Measurements from ENCODE around the gene PIGL.
A peak's percentile ranks its signal among the peaks of the same experiment; 100 is the strongest.
"Not testable (repeated sequence)": the region's sequence is repeated elsewhere in the genome, so short reads cannot be mapped to it uniquely, and the experiment has no call there.

PIGL gene

DNA sequence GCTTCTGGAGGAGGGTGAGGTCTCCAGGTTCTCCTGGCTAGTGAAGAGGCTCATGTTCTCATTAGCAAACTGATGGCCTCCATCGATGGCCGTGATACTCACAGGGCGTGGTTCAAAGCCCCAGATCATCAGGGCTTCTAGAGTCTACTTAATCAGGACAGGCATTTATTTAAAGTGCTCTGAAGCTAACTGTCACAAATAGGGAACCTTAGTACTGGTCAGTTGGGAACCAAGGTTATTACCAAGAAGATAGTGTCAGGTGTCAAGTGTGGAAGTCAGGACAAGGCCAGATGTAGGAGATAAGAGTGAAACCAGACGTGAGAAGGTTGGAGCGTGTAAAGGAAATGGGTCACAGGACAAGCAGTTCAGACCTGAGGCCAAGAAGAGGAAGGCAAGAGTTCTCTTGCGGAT is 56.9 kb downstream of the PIGL start:
- DNase-seq, result no peak

DNA sequence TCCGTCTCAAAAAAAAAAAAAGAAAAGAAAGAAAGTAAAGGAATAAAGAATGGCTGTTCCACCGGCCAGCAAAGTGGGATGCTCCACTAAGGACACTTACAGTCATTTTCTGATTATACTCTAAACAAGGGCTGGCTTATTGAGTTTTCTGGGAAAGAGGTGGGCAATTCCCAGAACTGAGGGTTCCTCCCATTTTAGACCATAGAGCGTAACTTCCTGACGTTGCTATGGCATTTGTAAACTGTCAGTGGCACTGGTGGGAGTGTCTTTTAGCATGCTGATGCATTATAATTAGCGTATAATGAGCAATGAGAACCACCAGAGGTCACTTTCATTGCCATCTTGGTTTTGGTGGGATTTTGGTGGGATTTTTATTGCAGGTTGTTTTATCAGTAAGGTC is 58.0 kb downstream of the PIGL start:
- no peak for DNase-seq

DNA sequence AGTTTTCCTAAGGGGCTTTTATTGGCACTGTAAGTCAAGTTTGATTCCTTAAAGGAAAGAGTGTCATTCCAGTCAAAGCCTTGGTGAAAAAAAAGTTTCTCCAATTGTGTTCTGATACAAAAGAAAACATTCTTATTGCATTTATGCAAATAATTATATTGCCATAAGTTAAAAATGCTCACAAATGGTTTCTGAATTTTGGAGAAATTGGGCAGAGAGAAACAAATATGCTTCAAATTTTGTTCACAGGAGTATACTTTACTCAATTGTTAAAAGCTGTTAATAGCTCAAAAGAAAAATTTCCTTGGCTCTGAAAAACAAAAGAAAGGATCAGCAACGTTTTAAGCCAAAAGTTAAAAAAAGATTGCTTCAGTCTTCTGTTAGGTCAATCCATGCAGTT is 60.2 kb downstream of the PIGL start:
- DNase-seq, result no peak

DNA sequence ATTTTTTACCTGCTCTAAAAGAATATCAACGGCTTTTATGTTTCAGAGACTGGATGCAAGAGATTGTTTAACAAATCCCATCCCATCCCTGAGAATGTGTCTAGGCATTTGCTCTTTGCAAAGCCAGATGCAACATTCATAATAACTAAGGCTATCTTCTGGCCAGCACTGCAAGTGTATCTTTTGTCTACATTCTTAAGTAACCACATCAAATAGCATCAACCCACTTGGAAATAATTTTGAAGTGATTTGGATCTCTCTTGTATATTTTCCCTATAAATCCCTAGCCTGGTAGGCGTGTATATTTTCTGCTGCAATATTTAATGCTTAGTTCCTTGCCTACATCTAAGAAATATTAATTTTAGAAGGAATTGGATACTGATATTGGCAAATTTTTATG is 64.3 kb downstream of the PIGL start:
- DNase-seq, result no peak

DNA sequence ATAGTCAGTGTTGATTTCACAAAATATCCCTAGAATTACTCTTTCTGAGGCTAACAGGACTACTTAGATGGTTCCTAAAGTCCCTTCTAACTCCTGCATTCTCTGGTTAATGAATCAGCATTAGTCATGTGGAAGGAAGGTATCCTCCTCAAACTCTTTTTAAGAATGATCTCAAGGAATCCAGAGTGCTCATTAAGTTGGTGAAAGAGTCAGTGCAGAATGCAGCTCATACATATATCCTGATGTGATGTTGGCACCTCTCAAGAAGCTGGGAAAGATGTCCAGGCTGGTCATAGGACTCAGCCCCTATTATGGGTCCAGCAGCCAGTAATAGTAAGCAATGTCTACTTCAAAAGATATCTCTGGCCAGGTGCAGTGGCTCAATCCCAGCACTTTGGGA is 65.5 kb downstream of the PIGL start:
- peak in 2 of 4 experiments; percentile 17 to 19 for DNase-seq

DNA sequence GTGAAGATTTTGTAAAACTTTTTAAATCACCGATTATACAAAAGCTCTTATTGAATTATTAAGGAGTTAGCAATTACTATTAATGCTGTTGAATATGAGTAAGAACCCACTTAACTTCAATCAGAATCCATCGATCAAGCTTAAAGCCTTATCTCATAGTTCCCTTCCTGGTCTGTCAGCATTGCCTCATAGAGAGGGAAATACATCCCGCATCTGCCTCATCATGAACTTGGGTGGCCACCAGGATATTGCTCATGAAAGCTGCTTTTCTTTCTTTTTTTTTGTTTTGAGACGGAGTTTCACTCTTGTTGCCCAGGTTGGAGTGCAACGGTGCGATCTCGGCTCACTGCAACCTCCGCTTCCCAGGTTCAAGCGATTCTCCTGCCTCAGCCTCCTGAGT is 66.7 kb downstream of the PIGL start:
- peak; percentile 29 to 63 (median 48) for DNase-seq

DNA sequence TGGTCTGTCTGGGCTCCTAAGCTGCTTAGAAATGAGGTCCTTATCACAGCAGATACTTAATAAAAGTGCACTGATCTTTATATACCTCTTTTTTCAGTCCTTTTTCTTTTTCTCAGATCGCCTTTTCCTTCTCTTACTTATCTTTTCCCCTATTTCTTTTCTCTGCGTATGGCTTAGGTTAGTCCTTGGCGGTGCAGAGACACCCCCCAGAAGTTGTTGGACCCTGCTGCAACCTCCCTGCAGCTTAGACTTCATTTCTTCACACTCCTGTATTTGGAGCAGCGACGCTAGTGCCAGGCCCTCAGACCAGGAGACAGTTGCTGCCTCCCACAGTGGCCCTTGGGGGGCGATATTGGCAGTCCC is 68.6 kb downstream of the PIGL start:
- DNase-seq, result no peak

DNA sequence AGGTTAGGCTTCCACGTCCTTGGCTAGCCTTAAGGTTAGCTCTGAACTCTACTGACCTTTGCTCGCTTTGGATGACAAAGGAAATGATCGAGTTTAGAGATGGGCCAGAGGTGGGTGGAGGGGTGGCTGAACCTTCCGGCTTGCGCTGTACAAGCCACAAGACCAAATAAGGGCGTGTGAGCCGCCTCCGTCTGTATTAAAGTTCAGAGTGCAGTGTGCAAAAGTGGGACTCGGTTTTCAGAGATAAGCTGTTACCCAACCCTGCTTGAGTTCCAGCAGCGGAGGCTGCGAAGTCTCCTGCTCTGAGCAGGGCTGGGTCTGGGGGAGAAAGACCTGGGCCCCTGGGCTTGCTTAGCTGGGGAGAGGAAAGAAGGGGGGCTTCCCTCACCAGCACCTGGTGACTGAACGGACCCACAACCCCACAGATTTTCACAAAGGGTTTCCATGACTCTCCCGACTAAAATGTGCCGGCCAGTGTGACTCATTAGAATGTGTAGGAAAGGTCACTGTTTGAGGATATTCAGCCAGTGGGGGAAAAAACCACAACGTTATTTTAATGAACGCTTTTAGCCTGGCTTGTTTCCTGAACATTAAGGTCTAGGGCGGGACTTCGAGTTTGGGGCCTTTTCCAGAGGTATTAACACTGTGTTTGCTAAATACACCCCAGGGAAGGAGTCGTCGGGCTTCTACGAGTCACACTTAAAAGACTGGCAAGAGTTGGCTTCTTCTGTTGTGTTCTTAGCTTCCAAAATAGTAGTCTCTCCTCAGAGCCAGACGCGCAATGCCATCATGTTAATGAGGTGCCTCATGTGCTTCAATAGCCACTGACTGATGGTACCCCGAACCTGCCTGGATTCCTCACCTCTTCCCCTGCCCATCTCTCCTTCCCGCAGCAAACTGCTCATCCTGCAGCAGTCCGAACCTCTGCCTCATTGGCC is 69.3 kb downstream of the PIGL start:
- DNase-seq, result peak; percentile 90 to 96 (median 93)

DNA sequence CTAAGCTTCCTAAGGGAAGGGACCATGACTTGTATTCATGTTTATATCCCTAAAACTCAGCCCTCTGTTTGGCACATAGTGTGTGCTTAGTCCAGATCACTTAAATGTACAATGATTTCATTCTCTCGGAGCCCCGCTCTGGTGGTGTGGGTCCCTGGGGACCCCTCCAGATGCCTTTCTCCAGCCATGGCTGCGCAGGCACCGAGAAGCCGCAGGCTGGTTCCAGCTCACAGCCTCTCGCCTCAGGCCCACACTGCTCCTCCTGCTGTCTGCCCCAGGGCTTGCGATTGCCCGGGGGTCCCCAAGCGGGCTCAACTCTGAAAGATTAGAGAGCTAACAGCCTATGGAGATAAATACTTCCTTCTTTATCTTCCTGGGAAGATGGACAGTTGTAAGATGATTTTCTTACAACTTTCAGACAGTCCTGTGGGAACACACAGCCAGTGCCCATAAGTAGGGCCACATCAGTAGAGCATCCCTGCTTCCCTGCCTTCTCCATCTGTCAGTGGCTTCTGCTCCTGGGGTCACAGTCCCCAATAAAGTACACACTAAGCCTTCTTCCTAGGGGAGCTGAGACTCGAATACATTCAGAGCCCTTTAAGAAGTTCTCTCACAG is 70.0 kb downstream of the PIGL start:
- DNase-seq, result peak in 1 of 4 experiments; percentile 29

DNA sequence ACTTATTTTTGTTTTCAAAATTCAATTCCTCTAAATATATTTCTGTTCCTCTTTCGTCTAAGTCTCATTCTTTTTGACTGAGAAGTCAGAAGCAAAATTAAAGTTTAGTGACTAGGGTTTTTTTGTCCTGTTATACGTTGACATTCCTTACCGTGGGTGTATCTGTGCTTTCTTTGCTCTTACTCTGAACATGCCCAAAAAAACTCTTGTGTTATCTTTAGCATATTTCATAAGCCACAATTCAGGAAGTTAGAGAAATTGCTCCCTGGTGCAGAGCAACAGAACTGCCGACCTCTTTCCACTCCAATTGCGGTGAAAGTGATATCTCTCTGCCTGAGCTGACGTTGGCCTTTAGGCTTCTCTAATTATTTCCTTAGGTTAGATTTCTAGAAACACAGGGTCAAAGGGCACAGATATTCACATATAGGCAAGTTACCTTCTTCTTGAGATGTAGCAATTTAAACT is 70.6 kb downstream of the PIGL start:
- peak; percentile 65 to 92 (median 80) for DNase-seq

DNA sequence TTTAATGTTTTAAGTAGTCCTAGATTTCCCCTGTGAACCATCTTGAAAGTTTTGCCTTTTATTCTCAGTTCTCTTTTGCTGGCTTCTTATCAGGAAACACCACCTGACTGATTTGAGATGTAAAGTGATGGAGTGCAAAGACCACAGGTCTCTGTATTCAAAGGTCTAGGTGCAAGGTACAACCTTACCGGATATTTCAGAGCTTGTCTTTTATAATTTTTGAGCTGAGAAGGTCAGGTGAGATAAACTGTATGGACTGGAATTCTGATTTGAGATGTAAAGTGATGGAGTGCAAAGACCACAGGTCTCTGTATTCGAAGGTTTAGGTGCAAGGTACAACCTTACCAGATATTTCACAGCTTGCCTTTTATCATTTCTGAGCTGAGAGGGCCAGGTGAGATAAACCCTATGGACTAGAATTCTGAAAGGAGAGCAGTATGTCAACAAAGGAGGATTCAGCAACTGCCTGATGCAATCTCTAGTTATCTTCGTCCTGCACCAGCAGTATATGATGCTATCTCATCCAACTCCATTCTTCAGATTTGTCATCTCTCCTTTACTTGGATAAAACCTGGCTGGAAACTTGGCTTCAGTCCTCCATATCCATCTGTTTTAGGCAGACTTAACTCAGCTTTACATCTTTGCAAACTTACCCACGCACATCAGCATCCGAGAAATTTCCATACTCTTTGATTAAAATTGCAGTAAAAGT is 72.0 kb downstream of the PIGL start:
- no peak for DNase-seq

DNA sequence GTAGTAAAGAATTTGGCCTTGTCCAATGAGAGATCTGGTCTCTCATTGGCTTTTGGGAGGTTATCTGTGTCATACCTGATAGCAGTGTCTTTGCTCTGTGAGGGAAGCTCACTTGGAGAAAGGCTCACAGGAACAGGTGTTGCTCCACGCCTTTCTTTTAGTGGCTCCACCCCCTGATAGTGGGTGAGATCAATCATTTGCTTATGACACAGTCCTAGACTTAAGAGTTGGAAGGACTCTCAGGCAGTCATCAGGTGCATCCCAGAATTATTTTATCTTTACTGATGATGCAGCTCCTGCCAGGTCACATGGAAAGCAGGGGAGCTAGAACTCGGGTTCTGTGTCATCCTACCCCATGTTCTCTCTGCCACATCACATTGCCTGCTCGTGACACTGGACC is 76.9 kb downstream of the PIGL start:
- DNase-seq, result no peak

DNA sequence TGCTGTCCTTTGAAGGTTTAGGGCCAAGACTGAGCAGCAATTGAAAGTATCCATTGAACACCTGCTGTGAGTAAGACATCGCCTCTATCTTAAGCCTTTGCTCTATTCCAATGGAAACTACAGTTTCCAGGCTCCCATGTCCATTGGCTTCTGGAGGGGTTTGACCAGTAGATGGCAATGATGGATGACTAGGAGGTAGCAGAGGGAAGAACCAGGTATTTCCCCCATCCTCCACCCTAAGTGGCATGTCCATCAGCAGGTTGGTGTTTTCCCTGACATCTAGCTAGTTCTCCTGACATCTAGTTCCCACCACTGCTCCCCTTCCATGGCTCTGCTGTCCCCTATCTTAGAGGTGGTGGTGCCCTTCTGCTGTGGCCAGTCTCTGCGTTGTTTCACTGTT is 77.5 kb downstream of the PIGL start:
- no peak for DNase-seq

DNA sequence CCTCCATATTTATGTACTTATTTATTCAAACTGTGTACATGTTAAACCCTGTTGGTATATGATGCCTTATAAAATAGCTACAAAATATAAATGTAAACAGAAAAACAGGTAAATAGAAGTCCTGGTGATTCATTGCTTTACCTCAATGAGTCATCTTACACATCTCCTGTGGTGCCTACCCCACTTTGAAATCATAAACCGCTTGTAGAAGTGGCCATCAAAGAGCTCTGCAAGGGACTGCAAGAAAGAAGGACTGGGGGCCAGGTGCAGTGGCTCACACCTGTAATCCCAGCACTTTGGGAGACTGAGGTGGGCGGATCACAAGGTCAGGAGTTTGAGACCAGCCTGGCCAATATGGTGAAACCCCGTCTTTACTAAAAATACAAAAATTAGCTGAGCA is 79.1 kb downstream of the PIGL start:
- DNase-seq, result not testable (repeated sequence)

DNA sequence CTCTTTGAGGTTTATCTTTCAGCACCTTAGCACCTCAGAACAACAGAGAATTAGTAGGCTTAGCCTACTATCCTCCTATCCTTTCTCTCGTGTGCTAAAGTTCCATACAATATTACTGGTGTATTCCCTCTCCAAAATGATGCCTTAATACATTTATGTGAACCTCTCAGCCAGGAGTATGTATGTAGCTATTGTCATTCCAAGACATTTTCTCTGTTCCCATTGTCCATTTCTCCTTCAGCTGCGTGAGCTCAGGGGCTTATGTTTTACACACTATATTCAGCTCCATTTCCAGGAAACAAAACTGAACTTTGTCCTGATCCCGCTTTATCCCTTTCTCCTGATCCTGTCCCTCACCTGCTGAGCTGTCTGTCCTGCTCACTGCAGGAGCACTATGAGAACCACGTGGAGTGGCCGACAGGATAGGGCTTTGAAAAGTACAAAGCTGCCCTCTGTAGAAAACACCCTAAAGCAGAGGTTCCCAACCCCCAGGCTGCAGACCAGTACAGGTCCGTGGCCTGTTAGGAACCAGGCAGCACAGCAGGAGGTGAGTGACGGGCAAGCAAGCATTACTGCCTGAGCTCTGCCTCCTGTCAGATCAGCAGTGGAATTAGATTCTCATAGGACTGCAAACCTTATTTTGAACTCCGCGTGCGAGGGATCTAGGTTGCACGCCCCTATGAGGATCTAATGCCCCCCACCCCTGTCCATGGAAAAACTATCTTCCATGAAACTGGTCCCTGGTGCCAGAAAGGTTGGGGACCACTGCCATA is 80.5 kb downstream of the PIGL start:
- DNase-seq, result no peak

DNA sequence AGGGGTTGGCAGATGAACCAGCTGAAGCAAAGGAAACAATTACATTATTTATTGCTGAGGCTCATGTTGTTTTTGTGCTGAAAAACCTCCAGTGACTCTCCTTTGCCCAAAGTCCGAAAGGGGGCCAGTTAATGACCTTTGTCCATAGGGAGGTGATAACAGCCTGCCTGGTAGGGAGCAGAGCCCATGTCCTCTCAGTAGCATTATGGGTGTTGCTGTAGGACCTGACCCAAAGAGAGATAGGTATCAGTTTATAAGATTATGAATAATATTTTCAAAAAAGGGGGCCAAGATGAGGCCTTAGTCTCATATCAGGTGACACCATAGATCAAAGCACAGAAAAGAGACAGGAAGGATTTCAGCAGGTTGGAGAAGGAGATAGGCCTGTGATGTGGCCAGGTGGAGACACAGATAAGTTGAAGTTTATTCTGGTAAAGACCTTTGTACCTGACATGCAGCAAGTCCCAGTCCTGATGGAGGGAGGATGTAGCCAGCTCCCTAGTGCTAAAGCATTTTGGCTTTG is 81.2 kb downstream of the PIGL start:
- DNase-seq, result no peak

DNA sequence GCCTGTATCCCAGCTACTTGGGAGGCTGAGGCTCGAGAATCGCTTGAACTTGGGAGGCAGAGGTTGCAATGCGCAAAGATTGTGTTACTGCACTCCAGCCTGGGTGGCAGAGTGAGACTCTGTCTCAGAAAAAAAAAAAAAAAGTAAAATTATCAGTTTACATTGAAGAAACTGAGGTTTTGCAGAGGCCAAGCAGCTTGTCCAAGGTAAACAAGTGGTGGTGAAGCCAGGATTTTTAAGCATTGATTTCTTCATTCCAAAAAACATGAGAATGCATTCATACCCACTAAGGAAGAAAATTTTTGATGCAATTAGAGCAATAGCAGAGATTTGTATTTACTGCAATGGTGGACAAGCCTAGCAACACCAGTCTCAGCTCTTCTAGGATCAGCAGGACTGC is 83.5 kb downstream of the PIGL start:
- DNase-seq, result no peak

DNA sequence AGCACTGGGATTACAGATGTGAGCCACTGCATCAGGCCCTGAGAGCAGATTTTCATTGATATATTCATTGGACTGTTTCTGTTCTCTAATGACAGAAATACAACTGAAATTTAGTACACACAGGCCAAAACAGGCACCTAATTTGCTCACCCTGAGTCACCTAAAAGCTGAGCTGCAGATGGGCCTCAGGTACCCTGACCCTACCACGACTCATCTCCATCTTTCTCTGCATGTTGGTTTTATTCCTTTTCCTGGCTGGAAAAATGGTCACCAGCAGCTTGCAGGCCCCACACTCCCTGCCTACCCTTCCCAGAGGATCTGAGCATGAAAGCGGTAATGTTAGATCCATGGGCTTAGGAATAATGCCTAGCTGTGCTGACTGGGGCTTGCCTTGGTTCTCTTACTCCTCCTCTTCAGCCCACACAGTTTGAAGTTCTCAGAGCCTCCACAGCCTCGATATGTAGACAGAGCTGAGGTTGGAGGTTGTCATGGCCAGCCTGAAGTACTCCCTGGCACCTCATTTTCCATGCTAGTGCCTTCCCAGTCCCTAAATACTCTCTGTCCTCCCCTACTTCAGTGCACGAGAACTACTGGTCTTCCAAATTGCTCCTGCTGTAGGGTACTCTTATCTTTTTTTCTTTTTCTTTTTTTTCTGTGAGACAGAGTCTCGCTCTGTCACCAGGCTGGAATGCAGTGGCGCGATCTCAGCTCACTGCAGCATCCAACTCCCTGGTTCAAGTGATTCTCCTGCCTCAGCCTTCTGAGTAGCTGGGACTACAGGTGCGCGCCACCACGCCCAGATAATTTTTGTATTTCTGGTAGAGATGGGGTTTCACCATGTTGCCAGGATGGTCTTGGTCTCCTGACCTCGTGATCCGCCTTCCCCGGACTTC is 85.2 kb downstream of the PIGL start:
- no peak for DNase-seq

DNA sequence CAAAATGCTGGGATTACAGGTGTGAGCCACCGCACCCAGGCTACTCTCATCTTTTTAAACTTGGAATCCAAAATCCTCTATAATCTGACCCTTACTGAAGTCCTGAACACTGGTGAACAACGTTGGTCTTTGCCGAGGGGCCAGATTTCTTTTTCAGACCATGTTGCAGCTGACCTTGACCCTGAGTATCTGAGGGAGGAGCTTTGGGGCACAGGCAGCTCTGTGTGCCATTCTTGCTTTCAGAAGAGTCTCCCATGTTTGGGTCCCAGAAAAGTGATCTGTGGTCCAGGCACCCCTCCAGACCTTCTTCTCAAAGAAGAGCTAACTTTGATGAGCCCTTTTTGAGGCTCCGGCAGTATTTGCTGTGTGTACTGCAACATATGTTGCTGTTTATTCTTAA is 85.8 kb downstream of the PIGL start:
- DNase-seq, result no peak

DNA sequence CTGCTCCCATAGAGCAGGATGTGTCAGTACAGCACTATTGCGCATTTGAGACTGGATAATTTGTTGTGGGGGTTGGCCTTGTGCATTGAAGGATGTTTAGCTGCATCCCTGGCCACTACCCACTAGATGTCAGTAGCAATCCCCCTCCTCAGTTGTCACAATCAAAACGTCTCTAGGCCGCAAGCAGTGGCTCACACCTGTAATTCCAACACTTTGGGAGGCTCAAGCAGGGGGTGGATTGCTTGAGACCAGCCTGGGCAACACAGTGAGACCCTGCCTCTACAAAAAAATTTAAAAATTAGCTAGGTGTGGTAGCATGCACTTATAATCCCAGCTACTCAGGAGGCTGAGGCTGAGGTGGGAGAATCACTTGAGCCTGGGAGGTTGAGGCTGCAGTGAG is 87.8 kb downstream of the PIGL start:
- DNase-seq, result peak in 2 of 4 experiments; percentile 9 to 12

DNA sequence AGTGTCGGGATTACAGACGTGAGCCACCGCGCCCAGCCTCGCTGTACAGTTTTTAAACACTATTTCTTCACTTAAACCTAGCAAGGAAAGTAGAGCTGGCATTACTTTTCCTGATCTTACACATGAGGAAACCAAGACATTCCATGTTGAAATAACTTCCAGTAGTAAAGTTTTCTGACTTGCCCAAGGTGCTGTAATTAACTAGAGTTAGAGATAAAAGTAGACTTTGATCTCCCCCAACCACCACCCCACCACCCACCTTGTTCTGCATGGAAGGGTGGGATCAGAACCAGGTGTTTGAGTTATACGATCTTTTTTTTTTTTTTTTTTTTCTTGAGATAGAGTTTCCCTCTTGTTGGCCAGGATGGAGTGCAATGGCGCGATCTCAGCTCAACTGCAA is 89.2 kb downstream of the PIGL start:
- no peak for DNase-seq
